Liver (tissue), 9 donors: ENCODE measurements around the gene CASP6. TPM values are rescaled to one million over a fixed set of nuclear protein-coding genes. Genes with fewer than 3 reads are reported as not detected.

ENCODE experiments used
- DNase-seq: peaks from one replicate; pipeline ENCODE4 v3.0.0-alpha.2; 2017; ENCODE audit warnings: low spot score
- H3K27ac ChIP-seq, 2 donors: one replicate each; pipeline ENCODE4 v1.7.0; 2013; ENCODE audit warnings: inconsistent platforms in 2 of 2, low read length in 2 of 2, control low read depth in 1 of 2, low read depth in 1 of 2, mild to moderate bottlenecking in 1 of 2
- H3K27me3 ChIP-seq, 4 donors: one replicate each; pipeline versions ENCODE4 v1.6.1 to v1.7.0; 2013; ENCODE audit warnings: low read length in 3 of 4, inconsistent platforms in 1 of 4, mild to moderate bottlenecking in 1 of 4, moderate library complexity in 1 of 4; ENCODE audit not compliant: control insufficient read depth in 4 of 4, insufficient read depth in 4 of 4
- H3K36me3 ChIP-seq, 4 donors: one replicate each; pipeline versions ENCODE4 v1.6.1 to v1.7.0; 2013; ENCODE audit warnings: low read length in 3 of 4, mild to moderate bottlenecking in 3 of 4, low read depth in 1 of 4, moderate library complexity in 1 of 4; ENCODE audit not compliant: control insufficient read depth in 4 of 4, insufficient read depth in 3 of 4
- H3K4me1 ChIP-seq, 4 donors: one replicate each; pipeline versions ENCODE4 v1.6.1 to v1.7.0; 2013; ENCODE audit warnings: low read length in 3 of 4, mild to moderate bottlenecking in 3 of 4, moderate library complexity in 1 of 4; ENCODE audit not compliant: control insufficient read depth in 4 of 4, insufficient read depth in 4 of 4
- H3K4me3 ChIP-seq, 3 donors: one replicate each; pipeline versions ENCODE4 v1.6.1 to v1.7.0; 2013; ENCODE audit warnings: low read length in 3 of 3, control low read depth in 1 of 3, low read depth in 1 of 3, mild to moderate bottlenecking in 1 of 3
- H3K9ac ChIP-seq, 2 donors: one replicate each; pipeline ENCODE4 v1.7.0; 2013; ENCODE audit warnings: low read length in 2 of 2, mild to moderate bottlenecking in 2 of 2, moderate library complexity in 2 of 2, control low read depth in 1 of 2, low read depth in 1 of 2
- H3K9me3 ChIP-seq, 4 donors: one replicate each; pipeline versions ENCODE4 v1.6.1 to v1.7.0; 2013; ENCODE audit warnings: low read length in 3 of 4; ENCODE audit not compliant: control insufficient read depth in 4 of 4
- CTCF ChIP-seq: fragments of 150-350 bp; IDR thresholded peaks from 2 replicates; pipeline ENCODE4 v1.5.1; 2017; ENCODE audit warnings: improper control_type of control experiment, low read depth, low read length; ENCODE audit not compliant: missing input control
- EGR1 ChIP-seq, 2 donors: IDR thresholded peaks; 2 replicates each; pipeline ENCODE4 v1.6.1; 2016 to 2018; ENCODE audit warnings: antibody characterized with exemption in 2 of 2, low read depth in 2 of 2
- FOXA1 ChIP-seq: IDR thresholded peaks from 2 replicates; pipeline ENCODE4 v1.6.1; 2016; ENCODE audit warnings: antibody characterized with exemption
- FOXA2 ChIP-seq: IDR thresholded peaks from 2 replicates; pipeline ENCODE4 v1.6.1; 2016; ENCODE audit warnings: antibody characterized with exemption
- GABPA ChIP-seq, 2 donors: IDR thresholded peaks in 1 of 2; conservative IDR thresholded peaks in 1 of 2; 2 replicates each; pipeline ENCODE4 v1.6.1; 2016; ENCODE audit warnings: antibody characterized with exemption in 2 of 2, mild to moderate bottlenecking in 1 of 2, moderate library complexity in 1 of 2
- HNF4A ChIP-seq, 2 donors: conservative IDR thresholded peaks; 2 replicates each; pipeline ENCODE4 v1.6.1; 2016; ENCODE audit warnings: antibody characterized with exemption in 2 of 2, mild to moderate bottlenecking in 2 of 2
- HNF4G ChIP-seq: IDR thresholded peaks from 2 replicates; pipeline ENCODE4 v1.6.1; 2016; ENCODE audit warnings: antibody characterized with exemption
- JUND ChIP-seq, 2 donors: IDR thresholded peaks; 2 replicates each; pipeline ENCODE4 v1.6.1; 2016; ENCODE audit warnings: antibody characterized with exemption in 2 of 2
- NR2F2 ChIP-seq: IDR thresholded peaks from 2 replicates; pipeline ENCODE4 v1.6.1; 2016; ENCODE audit warnings: antibody characterized with exemption
- RAD21 ChIP-seq, 2 donors: IDR thresholded peaks; 2 replicates each; pipeline ENCODE4 v1.6.1; 2016; ENCODE audit warnings: antibody characterized with exemption in 2 of 2, mild to moderate bottlenecking in 2 of 2
- RXRA ChIP-seq, 2 donors: IDR thresholded peaks; 2 replicates each; pipeline ENCODE4 v1.6.1; 2017 to 2018; ENCODE audit warnings: antibody characterized with exemption in 2 of 2, mild to moderate bottlenecking in 1 of 2
- SP1 ChIP-seq: IDR thresholded peaks from 2 replicates; pipeline ENCODE4 v1.6.1; 2018; ENCODE audit warnings: antibody characterized with exemption, mild to moderate bottlenecking
- TAF1 ChIP-seq: conservative IDR thresholded peaks from 2 replicates; pipeline ENCODE4 v1.6.1; 2016; ENCODE audit warnings: antibody characterized with exemption, mild to moderate bottlenecking
- YY1 ChIP-seq: IDR thresholded peaks from 2 replicates; pipeline ENCODE4 v1.6.1; 2016; ENCODE audit warnings: antibody characterized with exemption, mild to moderate bottlenecking
- ZBTB33 ChIP-seq: IDR thresholded peaks from 2 replicates; pipeline ENCODE4 v1.6.1; 2016; ENCODE audit warnings: antibody characterized with exemption
- WGBS: extraction: QIAGEN DNeasy Blood & Tissue Kit; methylation state at CpG from one replicate; pipeline ENCODE4 v1.1.7; 2013; 5-methylcytosine and 5-hydroxymethylcytosine counted together
- polyA plus RNA-seq, 2 donors: library from polyadenylated mRNA; stranded (reverse) in 1 of 2; unstranded in 1 of 2; fragments of 200-250 nt in 1 of 2; fragments of >200 nt in 1 of 2; fragmentation: Nextera tagmentation in 1 of 2; extraction: Ambion mirVana in 1 of 2; gene quantifications; one replicate each; pipeline versions ENCODE4 v1.2.1 to v1.2.3, GENCODE V29; 2013 to 2015
- total RNA-seq, 2 donors: library from RNA; depleted of rRNA; stranded (reverse); fragments of >200 nt; gene quantifications; one replicate each; pipeline ENCODE4 v1.2.3, GENCODE V29; 2014
- TF ChIP-seq, protein P1 (sequence below): IDR thresholded peaks from 2 replicates; pipeline ENCODE4 v1.6.1; 2016; ENCODE audit warnings: antibody characterized with exemption, mild to moderate bottlenecking
- TF ChIP-seq, protein P2 (sequence below): IDR thresholded peaks from 2 replicates; pipeline ENCODE4 v1.6.1; 2016; ENCODE audit warnings: antibody characterized with exemption
- donor health status: healthy.
- donor health status: healthy.
- donor health status: healthy.
- donor health status: healthy.
- donor health status: healthy.

CASP6 gene
- total and polyA plus RNA-seq, 4 donors = 14.9 to 20.9 (median 19.5) TPM

DNA sequence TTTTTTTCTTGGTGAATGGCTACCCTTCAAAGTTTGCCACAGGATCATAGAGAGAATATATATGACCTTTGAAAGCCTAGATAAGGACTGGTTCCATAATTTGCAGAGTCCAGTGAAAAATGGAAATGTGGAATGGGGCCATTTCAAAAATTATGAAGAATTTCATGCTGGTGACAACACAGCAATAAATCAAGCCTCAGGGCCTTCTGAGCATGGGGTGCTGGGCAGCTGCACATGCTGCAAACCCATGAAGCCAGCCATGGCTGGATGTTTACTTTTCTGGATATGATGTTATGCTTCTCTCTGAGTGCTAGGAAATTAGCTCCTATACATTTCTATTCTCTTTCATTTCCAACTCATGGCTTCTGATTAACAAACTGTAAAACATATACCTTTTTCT, 42.6 kb upstream of the CASP6 start:
- no peaks in the 10 kb centered on the region for H3K27me3 ChIP-seq
- no peak overlapping the region for H3K4me3 ChIP-seq
- no peak overlapping the region for H3K9ac ChIP-seq
- no peak for DNase-seq
- no peak overlapping the region for H3K27ac ChIP-seq
- no peak for TF ChIP-seq RAD21 (IDR thresholded peaks at IDR 0.05)
- TF ChIP-seq CTCF = no peak
- no peak for TF ChIP-seq ZBTB33
- no peak for TF ChIP-seq TAF1
- TF ChIP-seq FOXA1 = no peak
- TF ChIP-seq NR2F2 = no peak
- TF ChIP-seq, protein P1, sequence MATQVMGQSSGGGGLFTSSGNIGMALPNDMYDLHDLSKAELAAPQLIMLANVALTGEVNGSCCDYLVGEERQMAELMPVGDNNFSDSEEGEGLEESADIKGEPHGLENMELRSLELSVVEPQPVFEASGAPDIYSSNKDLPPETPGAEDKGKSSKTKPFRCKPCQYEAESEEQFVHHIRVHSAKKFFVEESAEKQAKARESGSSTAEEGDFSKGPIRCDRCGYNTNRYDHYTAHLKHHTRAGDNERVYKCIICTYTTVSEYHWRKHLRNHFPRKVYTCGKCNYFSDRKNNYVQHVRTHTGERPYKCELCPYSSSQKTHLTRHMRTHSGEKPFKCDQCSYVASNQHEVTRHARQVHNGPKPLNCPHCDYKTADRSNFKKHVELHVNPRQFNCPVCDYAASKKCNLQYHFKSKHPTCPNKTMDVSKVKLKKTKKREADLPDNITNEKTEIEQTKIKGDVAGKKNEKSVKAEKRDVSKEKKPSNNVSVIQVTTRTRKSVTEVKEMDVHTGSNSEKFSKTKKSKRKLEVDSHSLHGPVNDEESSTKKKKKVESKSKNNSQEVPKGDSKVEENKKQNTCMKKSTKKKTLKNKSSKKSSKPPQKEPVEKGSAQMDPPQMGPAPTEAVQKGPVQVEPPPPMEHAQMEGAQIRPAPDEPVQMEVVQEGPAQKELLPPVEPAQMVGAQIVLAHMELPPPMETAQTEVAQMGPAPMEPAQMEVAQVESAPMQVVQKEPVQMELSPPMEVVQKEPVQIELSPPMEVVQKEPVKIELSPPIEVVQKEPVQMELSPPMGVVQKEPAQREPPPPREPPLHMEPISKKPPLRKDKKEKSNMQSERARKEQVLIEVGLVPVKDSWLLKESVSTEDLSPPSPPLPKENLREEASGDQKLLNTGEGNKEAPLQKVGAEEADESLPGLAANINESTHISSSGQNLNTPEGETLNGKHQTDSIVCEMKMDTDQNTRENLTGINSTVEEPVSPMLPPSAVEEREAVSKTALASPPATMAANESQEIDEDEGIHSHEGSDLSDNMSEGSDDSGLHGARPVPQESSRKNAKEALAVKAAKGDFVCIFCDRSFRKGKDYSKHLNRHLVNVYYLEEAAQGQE = no peak
- TF ChIP-seq EGR1 (IDR thresholded peaks at IDR 0.05; ENCODE audit: low read depth in 2 of 2) = no peak
- TF ChIP-seq, protein P2, sequence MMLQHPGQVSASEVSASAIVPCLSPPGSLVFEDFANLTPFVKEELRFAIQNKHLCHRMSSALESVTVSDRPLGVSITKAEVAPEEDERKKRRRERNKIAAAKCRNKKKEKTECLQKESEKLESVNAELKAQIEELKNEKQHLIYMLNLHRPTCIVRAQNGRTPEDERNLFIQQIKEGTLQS = no peak
- TF ChIP-seq RXRA (IDR thresholded peaks at IDR 0.05) = no peak
- no peak for TF ChIP-seq YY1
- no peaks in the 10 kb centered on the region for H3K9me3 ChIP-seq
- H3K36me3 ChIP-seq = peaks cover 7 to 49% (median 44%) of the 10 kb centered on the region in 4 donors
- H3K4me1 ChIP-seq = peaks cover 0 to 18% (median 12%) of the 10 kb centered on the region in 4 donors

DNA sequence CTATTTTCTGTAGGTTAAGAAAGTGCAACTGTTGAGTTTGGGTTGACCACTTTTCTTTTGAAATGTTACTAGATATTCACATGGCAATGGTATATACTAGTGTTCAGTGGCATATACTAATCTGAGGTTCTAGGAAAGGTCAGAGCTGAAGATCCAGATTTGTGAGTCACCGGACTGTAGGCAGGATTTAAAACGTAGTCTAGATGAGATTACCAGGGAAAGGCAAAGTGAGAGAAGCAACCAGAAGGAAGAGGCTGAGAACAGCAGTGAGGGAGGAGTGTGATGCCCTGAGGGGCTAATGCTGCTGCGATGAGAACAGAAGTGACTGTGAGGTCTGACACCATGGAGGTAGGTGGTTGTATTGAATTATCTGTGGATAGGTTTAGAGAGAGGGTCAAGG, 36.3 kb upstream of the CASP6 start:
- WGBS = 89% methylated on average over 3 of the region's 3 CpGs
- H3K27ac ChIP-seq = no peak overlapping the region
- DNase-seq = no peak
- no peaks in the 10 kb centered on the region for H3K9me3 ChIP-seq
- H3K9ac ChIP-seq = no peak overlapping the region
- H3K4me1 ChIP-seq = peaks cover 2 to 18% (median 6%) of the 10 kb centered on the region in 4 donors
- no peak overlapping the region for H3K4me3 ChIP-seq
- H3K36me3 ChIP-seq = peaks cover 7 to 32% (median 29%) of the 10 kb centered on the region in 4 donors
- H3K27me3 ChIP-seq = no peaks in the 10 kb centered on the region
- TF ChIP-seq YY1 (no peak), GABPA (IDR thresholded peaks at IDR 0.05 in 1 of 2, conservative IDR thresholded peaks at IDR 0.05 in 1 of 2) (no peak), HNF4A (conservative IDR thresholded peaks at IDR 0.05) (no peak), HNF4G (no peak), RAD21 (IDR thresholded peaks at IDR 0.05) (no peak), EGR1 (IDR thresholded peaks at IDR 0.05; ENCODE audit: low read depth in 2 of 2) (no peak), ZBTB33 (no peak), JUND (IDR thresholded peaks at IDR 0.05) (no peak), FOXA2 (no peak), CTCF (no peak), FOXA1 (no peak), RXRA (IDR thresholded peaks at IDR 0.05) (no peak), SP1 (no peak)
- TF ChIP-seq, protein P2 = no peak
